ENCODE measurements around the gene DHRS7C.
"Not testable (repeated sequence)": the region's sequence is repeated elsewhere in the genome, so short reads cannot be mapped to it uniquely, and the experiment has no call there.

The DHRS7C gene

GRCh38 chr17:9802294-9802693 lies 10.9 kb upstream of the DHRS7C start:
- in situ Hi-C loops (cut with HindIII; ENCODE audit: low pct_unique_long_range_greater_than_20kb, low sequenced_read_pairs) = no loop called here
- peak; percentile 13 to 62 for DNase-seq (ENCODE audit: low read depth in 1 of 2, low spot score in 1 of 2)

GRCh38 chr17:9801505-9801904 lies 10.1 kb upstream of the DHRS7C start:
- DNase-seq (ENCODE audit: low read depth in 1 of 2, low spot score in 1 of 2) = no peak
- in situ Hi-C loops (cut with HindIII; ENCODE audit: low pct_unique_long_range_greater_than_20kb, low sequenced_read_pairs) = no loop called here
- no peak for TF ChIP-seq JUND (IDR thresholded peaks at IDR 0.05; ENCODE audit: low read depth)

More at GRCh38 chr17:9802294-9802693, 10.9 kb upstream of the DHRS7C start:
- no peak for TF ChIP-seq JUND (IDR thresholded peaks at IDR 0.05; ENCODE audit: low read depth)

- no peak for TF ChIP-seq JUND (IDR thresholded peaks at IDR 0.05; ENCODE audit: low read depth)
- DNase-seq (ENCODE audit: low read depth in 1 of 2, low spot score in 1 of 2) = no peak
- in situ Hi-C loops (cut with HindIII; ENCODE audit: low pct_unique_long_range_greater_than_20kb, low sequenced_read_pairs) = no loop called here
Measured at GRCh38 chr17:9798724-9799123, 7.3 kb upstream of the DHRS7C start.

GRCh38 chr17:9798008-9798407 lies 6.6 kb upstream of the DHRS7C start:
- TF ChIP-seq JUND (IDR thresholded peaks at IDR 0.05; ENCODE audit: low read depth) = no peak
- DNase-seq (ENCODE audit: low read depth in 1 of 2, low spot score in 1 of 2) = no peak
- in situ Hi-C loops (cut with HindIII; ENCODE audit: low pct_unique_long_range_greater_than_20kb, low sequenced_read_pairs) = no loop called here

- no peak for TF ChIP-seq JUND (IDR thresholded peaks at IDR 0.05; ENCODE audit: low read depth)
- no peak for DNase-seq (ENCODE audit: low read depth in 1 of 2, low spot score in 1 of 2)
Measured at GRCh38 chr17:9792181-9792840, 919 bp upstream of the DHRS7C start.

GRCh38 chr17:9790316-9790715 lies 1.1 kb downstream of the DHRS7C start:
- no peak for TF ChIP-seq JUND (IDR thresholded peaks at IDR 0.05; ENCODE audit: low read depth)
- DNase-seq (ENCODE audit: low read depth in 1 of 2, low spot score in 1 of 2) = no peak
- in situ Hi-C loops (cut with HindIII; ENCODE audit: low pct_unique_long_range_greater_than_20kb, low sequenced_read_pairs) = no loop called here

More at GRCh38 chr17:9792181-9792840, 919 bp upstream of the DHRS7C start:
- in situ Hi-C loops (cut with HindIII; ENCODE audit: low pct_unique_long_range_greater_than_20kb, low sequenced_read_pairs) = no loop called here

GRCh38 chr17:9788601-9789000 lies 2.8 kb downstream of the DHRS7C start:
- in situ Hi-C loops (cut with HindIII; ENCODE audit: low pct_unique_long_range_greater_than_20kb, low sequenced_read_pairs) = no loop called here

GRCh38 chr17:9784544-9784943 lies 6.8 kb downstream of the DHRS7C start:
- DNase-seq (ENCODE audit: low read depth in 1 of 2, low spot score in 1 of 2) = no peak
- in situ Hi-C loops (cut with HindIII; ENCODE audit: low pct_unique_long_range_greater_than_20kb, low sequenced_read_pairs) = no loop called here
- TF ChIP-seq JUND (IDR thresholded peaks at IDR 0.05; ENCODE audit: low read depth) = no peak

More at GRCh38 chr17:9788601-9789000, 2.8 kb downstream of the DHRS7C start:
- TF ChIP-seq JUND (IDR thresholded peaks at IDR 0.05; ENCODE audit: low read depth) = no peak
- no peak for DNase-seq (ENCODE audit: low read depth in 1 of 2, low spot score in 1 of 2)

GRCh38 chr17:9783465-9783864 lies 7.9 kb downstream of the DHRS7C start:
- DNase-seq (ENCODE audit: low read depth in 1 of 2, low spot score in 1 of 2); in situ Hi-C loops (cut with HindIII; ENCODE audit: low pct_unique_long_range_greater_than_20kb, low sequenced_read_pairs): not testable (repeated sequence)

- in situ Hi-C loops (cut with HindIII; ENCODE audit: low pct_unique_long_range_greater_than_20kb, low sequenced_read_pairs) = no loop called here
- no peak for TF ChIP-seq JUND (IDR thresholded peaks at IDR 0.05; ENCODE audit: low read depth)
- DNase-seq (ENCODE audit: low read depth in 1 of 2, low spot score in 1 of 2) = no peak
Measured at GRCh38 chr17:9783050-9783449, 8.3 kb downstream of the DHRS7C start.

GRCh38 chr17:9780552-9780951 lies 10.8 kb downstream of the DHRS7C start:
- in situ Hi-C loops (cut with HindIII; ENCODE audit: low pct_unique_long_range_greater_than_20kb, low sequenced_read_pairs) = no loop called here
- no peak for DNase-seq (ENCODE audit: low read depth in 1 of 2, low spot score in 1 of 2)
- no peak for TF ChIP-seq JUND (IDR thresholded peaks at IDR 0.05; ENCODE audit: low read depth)

- no peak for DNase-seq (ENCODE audit: low read depth in 1 of 2, low spot score in 1 of 2)
- no peak for TF ChIP-seq JUND (IDR thresholded peaks at IDR 0.05; ENCODE audit: low read depth)
- in situ Hi-C loops (cut with HindIII; ENCODE audit: low pct_unique_long_range_greater_than_20kb, low sequenced_read_pairs) = no loop called here
Measured at GRCh38 chr17:9776911-9777310, 14.5 kb downstream of the DHRS7C start.

GRCh38 chr17:9772658-9773057 lies 18.7 kb downstream of the DHRS7C start:
- in situ Hi-C loops (cut with HindIII; ENCODE audit: low pct_unique_long_range_greater_than_20kb, low sequenced_read_pairs) = no loop called here
- DNase-seq (ENCODE audit: low read depth in 1 of 2, low spot score in 1 of 2) = no peak
- no peak for TF ChIP-seq JUND (IDR thresholded peaks at IDR 0.05; ENCODE audit: low read depth)

- TF ChIP-seq JUND (IDR thresholded peaks at IDR 0.05; ENCODE audit: low read depth) = no peak
- DNase-seq (ENCODE audit: low read depth in 1 of 2, low spot score in 1 of 2) = no peak
- in situ Hi-C loops (cut with HindIII; ENCODE audit: low pct_unique_long_range_greater_than_20kb, low sequenced_read_pairs) = no loop called here
Measured at GRCh38 chr17:9771465-9771864, 19.9 kb downstream of the DHRS7C start.

Measured in T47D (cell line).